K562 (cell line): ENCODE data around the gene TMEM163. TPM values are rescaled to one million over a fixed set of nuclear protein-coding genes. Genes with fewer than 3 reads are reported as not detected.

Source experiments
- ATAC-seq: fragments of 200-7000 bp; cut with Tn5 transposase; 3 replicates; pipeline ENCODE4 v1.9.1; 2020; ENCODE audit warnings: moderate library complexity
- BruUV-seq: library from RNA; stranded (reverse); fragments of 400-500 nt; replicated peaks from 2 replicates; lab custom pipeline; 2021; lab: Mats Ljungman, UMichigan
- CTCF ChIA-PET: fragments of 300-600 bp; formaldehyde crosslinking; extraction: SDS; loops from one replicate; lab custom pipeline; 2021; ENCODE audit warnings: low intra/inter-chr PET ratio; lab: Yijun Ruan, JAX
- POLR2A ChIA-PET: fragments of 300-600, 350-650 bp; sonication (Branson Sonifier 250); formaldehyde crosslinking; extraction: SDS; loops from one replicate; lab custom pipeline; 2021; ENCODE audit warnings: antibody characterized with exemption, inconsistent platforms; lab: Yijun Ruan, JAX
- DNase-seq, 4 experiments: peaks; one replicate each; pipeline versions ENCODE4 v3.0.0 to v3.0.0-alpha.2; 2011 to 2018; ENCODE audit warnings: low spot score in 3 of 4, mixed read lengths in 3 of 4; ENCODE audit errors: extremely low read depth in 1 of 4
- FAIRE-seq: peaks from 2 replicates; lab custom pipeline; 2011; peaks lifted over from hg19 to GRCh38; lab: Jason Lieb, UNC
- H2AFZ ChIP-seq: 2 replicates; pipeline ENCODE4 v1.6.0; 2011; ENCODE audit warnings: low read depth, low read length, control low read depth, inconsistent platforms
- H3K27ac ChIP-seq: fragments of 200-600 bp; 3 replicates; pipeline ENCODE4 v1.8.0; 2011; ENCODE audit warnings: low read depth, mild to moderate bottlenecking, control low read depth, inconsistent platforms, low read length, moderate library complexity, mixed read lengths; ENCODE audit errors: extremely low read depth
- H3K27me3 ChIP-seq, 2 experiments: fragments of 300-600 bp in 1 of 2; 2 replicates in 1 of 2; 3 replicates in 1 of 2; pipeline versions ENCODE4 v1.6.0 to v1.8.0; 2011; ENCODE audit warnings: inconsistent platforms in 2 of 2, low read length in 2 of 2, mild to moderate bottlenecking in 1 of 2, mixed read lengths in 1 of 2, moderate library complexity in 1 of 2; ENCODE audit not compliant: control insufficient read depth in 2 of 2, insufficient read depth in 2 of 2
- H3K36me3 ChIP-seq: fragments of 300-600 bp; 3 replicates; pipeline ENCODE4 v1.8.0; 2011; ENCODE audit warnings: mild to moderate bottlenecking, low read length, inconsistent platforms; ENCODE audit not compliant: control insufficient read depth, insufficient read depth
- H3K4me1 ChIP-seq, 2 experiments: fragments of 200-600 bp in 1 of 2; replicated peaks in 1 of 2; 2 replicates in 1 of 2; 3 replicates in 1 of 2; pipeline versions ENCODE4 v1.5.1 to v1.8.0; 2011; ENCODE audit warnings: inconsistent platforms in 2 of 2, low read length in 2 of 2, mild to moderate bottlenecking in 1 of 2, mixed read lengths in 1 of 2, moderate library complexity in 1 of 2; ENCODE audit not compliant: control insufficient read depth in 2 of 2, insufficient read depth in 2 of 2
- H3K4me2 ChIP-seq: 2 replicates; pipeline ENCODE4 v1.6.1; 2011; ENCODE audit warnings: low read length, control low read depth, inconsistent platforms, mixed read lengths; ENCODE audit not compliant: insufficient read depth
- H3K4me3 ChIP-seq: fragments of 200-600 bp; sonication (generic), shearing (Covaris generic); 2 replicates; pipeline ENCODE4 v1.5.1; 2016; ENCODE audit warnings: control low read depth, inconsistent platforms
- H3K79me2 ChIP-seq: fragments of 200-600 bp; 3 replicates; pipeline ENCODE4 v1.8.0; 2011; ENCODE audit warnings: low read length, inconsistent platforms; ENCODE audit not compliant: control insufficient read depth, insufficient read depth
- H3K9ac ChIP-seq, 2 experiments: 2 replicates each; pipeline versions ENCODE4 v1.6.0 to v1.6.1; 2011; ENCODE audit warnings: low read depth in 2 of 2, low read length in 2 of 2, control low read depth in 1 of 2, inconsistent platforms in 1 of 2, mild to moderate bottlenecking in 1 of 2, mixed read lengths in 1 of 2; ENCODE audit not compliant: insufficient read depth in 1 of 2
- H3K9me1 ChIP-seq: one replicate; pipeline ENCODE4 v1.6.0; 2011; ENCODE audit warnings: inconsistent platforms, mild to moderate bottlenecking, low read length, moderate library complexity; ENCODE audit not compliant: control insufficient read depth, insufficient read depth
- H3K9me3 ChIP-seq: replicated peaks from 2 replicates; pipeline ENCODE4 v1.5.1; 2011; ENCODE audit warnings: low read depth, low read length, inconsistent platforms; ENCODE audit not compliant: control insufficient read depth, insufficient read depth
- H4K20me1 ChIP-seq: replicated peaks from 2 replicates; pipeline ENCODE4 v1.6.1; 2011; ENCODE audit warnings: low read length, inconsistent platforms, mixed read lengths; ENCODE audit not compliant: control insufficient read depth, insufficient read depth
- CCNT2 ChIP-seq: IDR thresholded peaks from 2 replicates; pipeline ENCODE4 v1.6.1; 2011; ENCODE audit warnings: borderline replicate concordance, low read depth, mild to moderate bottlenecking, moderate library complexity, mixed read lengths, low read length; ENCODE audit not compliant: insufficient read length; ENCODE audit errors: extremely low read depth
- ETV6 ChIP-seq, 3 experiments: fragments of 150-350 bp in 1 of 3; sonication (generic) in 1 of 3; formaldehyde crosslinking in 1 of 3; IDR thresholded peaks; 2 replicates each; pipeline versions ENCODE4 v1.6.1 to v1.8.0; 2014 to 2022; ENCODE audit warnings: borderline replicate concordance in 2 of 3, low read depth in 2 of 3, antibody characterized with exemption in 1 of 3, low read length in 1 of 3, mild to moderate bottlenecking in 1 of 3, missing genetic modification reagents in 1 of 3
- KLF16 ChIP-seq: IDR thresholded peaks from 2 replicates; pipeline ENCODE4 v1.6.1; 2016; ENCODE audit warnings: antibody characterized with exemption
- ZNF12 ChIP-seq: sonication (generic); formaldehyde crosslinking; IDR thresholded peaks from 2 replicates; pipeline ENCODE4 v1.4.0; 2020; ENCODE audit warnings: mild to moderate bottlenecking, missing genetic modification reagents
- ZNF124 ChIP-seq: sonication (generic); formaldehyde crosslinking; IDR thresholded peaks from 2 replicates; pipeline ENCODE4 v1.8.1; 2022; ENCODE audit warnings: missing genetic modification reagents
- ZNF133 ChIP-seq: fragments of 250-450 bp; sonication (Bioruptor Pico); IDR thresholded peaks from 2 replicates; pipeline ENCODE4 v1.4.0; 2020; ENCODE audit warnings: mild to moderate bottlenecking
- ZNF134 ChIP-seq: fragments of 250-450 bp; sonication (Bioruptor Pico); conservative IDR thresholded peaks from 2 replicates; pipeline ENCODE4 v1.4.0; 2020
- WGBS: fragments of 100-300 bp; shearing (Covaris generic); methylation state at CpG from one replicate; pipeline ENCODE4 v1.1.6; 2016; ENCODE audit warnings: low coverage, mixed read lengths; ENCODE audit not compliant: insufficient coverage; ENCODE audit errors: missing lambda C conversion rate; 5-methylcytosine and 5-hydroxymethylcytosine counted together
- in situ Hi-C: fragments of 300-500 bp; cut with MboI; formaldehyde crosslinking; loops from 4 replicates; pipeline ENCODE4 v1.15.0; 2018; ENCODE audit warnings: inconsistent platforms, mixed read lengths
- intact Hi-C: fragments of 100-400 bp; cut with micrococcal nuclease; formaldehyde crosslinking; loops from 2 replicates; pipeline ENCODE4 v1.14.2; 2022
- polyA plus RNA-seq, 8 experiments: library from polyadenylated mRNA; depleted of rRNA in 4 of 8; stranded (reverse) in 5 of 8; unstranded in 3 of 8; fragments of >200 nt; fragmentation: Nextera tagmentation in 2 of 8; fragmentation: Illumina TruSeq in 1 of 8; extraction: Ambion mirVana in 2 of 8; extraction: Trizol in 1 of 8; gene quantifications; 2 replicates each; pipeline versions ENCODE4 v1.2.1 to v1.2.3, GENCODE V29; 2011 to 2014; ENCODE audit warnings: inconsistent platforms in 1 of 8, missing spikeins in 1 of 8
- total RNA-seq, 7 experiments: library from RNA; depleted of rRNA in 6 of 7; stranded (reverse); fragments of >200 nt in 6 of 7; fragmentation: Illumina TruSeq in 2 of 7; extraction: Trizol in 2 of 7; gene quantifications; 2 replicates each; pipeline versions ENCODE4 v1.2.1 to v1.2.3, GENCODE V29; 2011 to 2021; ENCODE audit warnings: low replicate concordance in 1 of 7

TMEM163 gene
- total and polyA plus RNA-seq, 9 of the 15 experiments (the other 6 are each of a cell fraction or from before 2014, with no cell fraction given), result 0.04 to 0.68 (median 0.16) TPM; not detected in 3

- Histone ChIP-seq H3K4me3 (no peak overlapping the region), H3K4me1 (no peaks in the 10 kb centered on the region), H3K9ac (no peak overlapping the region), H2AFZ (no peak overlapping the region), H3K4me2 (no peak overlapping the region), H3K36me3 (no peaks in the 10 kb centered on the region), H4K20me1 (no peaks in the 10 kb centered on the region), H3K27ac (no peak overlapping the region), H3K9me3 (no peaks in the 10 kb centered on the region), H3K79me2 (no peaks in the 10 kb centered on the region), H3K9me1 (no peaks in the 10 kb centered on the region), H3K27me3 (peaks cover 20 to 33% of the 10 kb centered on the region in 2 experiments; a peak in 4 of 5 replicates)
- POLR2A ChIA-PET, result no interaction called here
- TF ChIP-seq ZNF133 (no peak), ZNF124 (CRISPR knock-in tag) (no peak), KLF16 (no peak), ETV6 (IDR thresholded peaks at IDR 0.05; ENCODE audit: borderline replicate concordance in 1 of 2, low read depth in 2 of 2, low read length in 1 of 2) (no peak), ETV6 (CRISPR knock-in tag; IDR thresholded peaks at IDR 0.05; ENCODE audit: borderline replicate concordance) (no peak), CCNT2 (no peak), ZNF134 (CRISPR knock-in tag) (no peak), ZNF12 (CRISPR knock-in tag) (no peak)
- DNase-seq (no peak), FAIRE-seq (no peak), ATAC-seq (no peak)
- CTCF ChIA-PET, result no interaction called here
- intact Hi-C loops, result no loop called here
- no TSS peak for BruUV-seq
- in situ Hi-C loops, result loop anchor here (10.0 kb wide), 1 partner anchor 987 kb away; no protein-coding TSS in a partner anchor
- under 1% methylated on average over 9 of the region's 9 CpGs for WGBS
These were observed 226.9 kb downstream of the TMEM163 start for GRCh38 chr2:134491771-134492441.
